Suprapubic skin (tissue), 4 donors: Measurements from ENCODE around the gene RPUSD3. TPM values are rescaled to one million over a fixed set of nuclear protein-coding genes. Genes with fewer than 3 reads are reported as not detected.
"Not testable (repeated sequence)": the region's sequence is repeated elsewhere in the genome, so short reads cannot be mapped to it uniquely, and the experiment has no call there.

Source experiments
- DNase-seq, 2 donors: peaks; one replicate each; pipeline ENCODE4 v3.0.0-alpha.2; 2019; ENCODE audit warnings: low spot score in 2 of 2
- H3K27ac ChIP-seq: fragments of 200-600 bp; sonication (generic); one replicate; pipeline ENCODE4 v1.5.1; 2019
- H3K27me3 ChIP-seq: fragments of 200-600 bp; sonication (generic); one replicate; pipeline ENCODE4 v1.5.1; 2019
- H3K36me3 ChIP-seq: fragments of 200-600 bp; sonication (generic); one replicate; pipeline ENCODE4 v1.5.1; 2019
- H3K4me1 ChIP-seq: fragments of 200-600 bp; sonication (generic); one replicate; pipeline ENCODE4 v1.5.1; 2019
- H3K4me3 ChIP-seq: fragments of 200-600 bp; sonication (generic); one replicate; pipeline ENCODE4 v1.5.1; 2019; ENCODE audit warnings: mild to moderate bottlenecking
- H3K9me3 ChIP-seq: fragments of 200-600 bp; sonication (generic); one replicate; pipeline ENCODE4 v1.5.1; 2019
- EP300 ChIP-seq: sonication (generic); formaldehyde crosslinking; IDR thresholded peaks from one replicate; pipeline ENCODE4 v1.6.1; 2017; ENCODE audit warnings: antibody characterized with exemption
- POLR2A ChIP-seq, 2 donors: fragments of 450-650 bp; IDR thresholded peaks; one replicate each; pipeline ENCODE4 v1.6.1; 2017; ENCODE audit warnings: antibody characterized with exemption in 2 of 2, mild to moderate bottlenecking in 2 of 2, moderate library complexity in 2 of 2
- POLR2AphosphoS5 ChIP-seq, 3 donors: sonication (generic); formaldehyde crosslinking; IDR thresholded peaks; one replicate each; pipeline ENCODE4 v1.6.1; 2017; ENCODE audit warnings: antibody characterized with exemption in 3 of 3
- WGBS: methylation state at CpG from one replicate; pipeline ENCODE4 v1.1.5; 2018; 5-methylcytosine and 5-hydroxymethylcytosine counted together
- total RNA-seq, 4 donors: library from RNA; depleted of rRNA; stranded (reverse); fragments of >200 nt; gene quantifications; one replicate each; pipeline ENCODE4 v1.1.0, GENCODE V29; 2016
- TF ChIP-seq, protein P1 (sequence below), 2 donors: fragments of 200-600 bp in 1 of 2; fragments of 450-650 bp in 1 of 2; sonication (generic) in 1 of 2; IDR thresholded peaks; one replicate each; pipeline ENCODE4 v1.5.1; 2016 to 2019; ENCODE audit warnings: antibody characterized with exemption in 2 of 2, mild to moderate bottlenecking in 1 of 2, moderate library complexity in 1 of 2

Gene RPUSD3
- total RNA-seq, 4 donors from 2014 or later: 34.8 to 46.5 (median 42.1) TPM

DNA sequence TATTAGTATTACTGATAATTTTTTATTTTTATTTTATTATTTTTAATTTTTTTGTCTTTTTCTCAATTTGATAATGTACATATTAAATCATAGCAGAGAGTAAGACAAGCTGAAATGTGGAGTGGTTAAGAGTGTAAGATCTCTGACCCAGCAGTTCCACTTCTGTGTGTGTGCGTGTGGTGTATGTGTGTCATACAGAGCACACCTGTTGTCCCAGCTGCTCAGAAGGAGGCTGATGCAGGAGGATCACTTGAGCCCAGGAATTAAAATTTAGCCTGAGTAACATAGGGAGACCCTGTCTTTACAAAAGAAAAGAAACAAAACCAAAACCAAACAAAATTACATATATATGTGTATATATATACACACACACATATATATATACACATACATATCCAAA, 37.6 kb upstream of the RPUSD3 start:
- no peaks in the 10 kb centered on the region for H3K27me3 ChIP-seq
- no peak overlapping the region for H3K4me3 ChIP-seq
- no peak overlapping the region for H3K27ac ChIP-seq
- H3K9me3 ChIP-seq: no peaks in the 10 kb centered on the region
- H3K4me1 ChIP-seq: peaks cover 20% of the 10 kb centered on the region
- 100% methylated on average over 1 of the region's 1 CpG for WGBS
- H3K36me3 ChIP-seq: no peaks in the 10 kb centered on the region
- DNase-seq: no peak
- TF ChIP-seq EP300 (no peak), POLR2AphosphoS5 (IDR thresholded peaks at IDR 0.05) (no peak), POLR2A (IDR thresholded peaks at IDR 0.05) (no peak)
- TF ChIP-seq, protein P1, sequence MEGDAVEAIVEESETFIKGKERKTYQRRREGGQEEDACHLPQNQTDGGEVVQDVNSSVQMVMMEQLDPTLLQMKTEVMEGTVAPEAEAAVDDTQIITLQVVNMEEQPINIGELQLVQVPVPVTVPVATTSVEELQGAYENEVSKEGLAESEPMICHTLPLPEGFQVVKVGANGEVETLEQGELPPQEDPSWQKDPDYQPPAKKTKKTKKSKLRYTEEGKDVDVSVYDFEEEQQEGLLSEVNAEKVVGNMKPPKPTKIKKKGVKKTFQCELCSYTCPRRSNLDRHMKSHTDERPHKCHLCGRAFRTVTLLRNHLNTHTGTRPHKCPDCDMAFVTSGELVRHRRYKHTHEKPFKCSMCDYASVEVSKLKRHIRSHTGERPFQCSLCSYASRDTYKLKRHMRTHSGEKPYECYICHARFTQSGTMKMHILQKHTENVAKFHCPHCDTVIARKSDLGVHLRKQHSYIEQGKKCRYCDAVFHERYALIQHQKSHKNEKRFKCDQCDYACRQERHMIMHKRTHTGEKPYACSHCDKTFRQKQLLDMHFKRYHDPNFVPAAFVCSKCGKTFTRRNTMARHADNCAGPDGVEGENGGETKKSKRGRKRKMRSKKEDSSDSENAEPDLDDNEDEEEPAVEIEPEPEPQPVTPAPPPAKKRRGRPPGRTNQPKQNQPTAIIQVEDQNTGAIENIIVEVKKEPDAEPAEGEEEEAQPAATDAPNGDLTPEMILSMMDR (IDR thresholded peaks at IDR 0.05): no peak

DNA sequence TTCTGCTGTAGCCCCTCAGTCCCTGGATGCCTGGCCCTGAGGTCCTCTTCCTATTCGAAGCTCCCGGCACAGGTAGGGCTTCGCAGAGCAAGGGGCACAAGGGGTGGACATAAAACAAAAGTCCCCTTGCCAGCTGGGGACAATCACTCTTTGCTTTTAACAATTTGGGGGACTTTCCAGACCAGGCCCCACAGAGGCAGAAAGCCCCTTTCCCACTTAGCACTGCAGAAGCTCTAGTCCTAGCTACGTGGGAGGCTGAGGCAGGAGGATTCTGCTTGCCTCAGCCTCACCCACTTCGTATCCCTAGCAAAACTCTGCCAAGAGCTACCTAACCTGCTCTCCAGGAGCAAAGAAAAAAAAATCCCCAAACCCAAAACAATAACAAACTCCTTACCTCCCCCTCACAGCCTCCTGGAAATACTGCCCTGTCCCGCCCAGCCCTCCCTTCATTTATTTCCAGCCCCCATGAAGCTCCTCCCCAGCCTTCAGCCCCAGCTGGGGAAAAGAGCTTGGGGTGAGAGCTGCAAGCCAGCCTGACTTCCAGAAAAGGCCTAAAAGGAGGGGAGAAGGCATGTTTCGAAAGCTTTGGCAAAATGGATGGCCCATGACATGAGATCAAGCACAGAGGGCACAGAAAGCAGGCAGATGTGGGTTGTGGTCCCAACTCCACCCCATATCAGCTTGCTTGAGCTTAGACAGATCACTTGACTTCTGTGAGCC, 36.2 kb upstream of the RPUSD3 start, which contains the start of gene CIDEC:
TSS of gene CIDEC (minus strand) at position 424 of the 720 bp plus-strand sequence. CDS start 1,767 bp downstream, outside the sequence.
- Histone ChIP-seq H3K4me1 (peaks cover 17% of the 10 kb centered on the region), H3K27ac (no peak within 1 kb of the TSS), H3K9me3 (no peaks in the 10 kb centered on the region), H3K27me3 (no peaks in the 10 kb centered on the region), H3K4me3 (no peak within 1 kb of the TSS), H3K36me3 (no peaks in the 10 kb centered on the region)
- DNase-seq: no peak
- TF ChIP-seq POLR2A (IDR thresholded peaks at IDR 0.05) (no peak), POLR2AphosphoS5 (IDR thresholded peaks at IDR 0.05) (no peak), EP300 (no peak)
- TF ChIP-seq, protein P1 (IDR thresholded peaks at IDR 0.05): no peak
- WGBS: 70% methylated on average over 7 of the region's 7 CpGs

DNA sequence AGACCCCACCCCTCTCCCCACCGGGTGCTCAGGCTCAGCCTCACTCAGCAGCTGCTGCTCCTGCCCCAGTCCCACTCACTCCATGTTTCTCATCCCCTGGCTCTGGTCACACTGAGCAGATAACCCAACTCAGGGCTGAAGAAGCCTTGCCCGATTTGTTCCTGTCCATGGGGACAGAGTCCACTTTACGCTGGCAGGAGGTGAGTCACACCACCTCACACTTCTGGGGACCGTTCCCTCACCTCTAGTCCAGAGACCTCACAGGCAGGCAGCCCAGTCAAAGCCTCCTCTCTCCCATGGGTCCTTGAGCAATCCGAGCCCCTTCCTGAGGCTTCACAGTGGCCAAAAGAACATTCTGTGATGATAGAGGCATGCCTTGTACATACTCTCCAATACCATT, 34.9 kb upstream of the RPUSD3 start:
- H3K4me3 ChIP-seq: no peak overlapping the region
- H3K27ac ChIP-seq: no peak overlapping the region
- TF ChIP-seq EP300: no peak
- TF ChIP-seq, protein P1 (IDR thresholded peaks at IDR 0.05): no peak
- no peak for TF ChIP-seq POLR2A (IDR thresholded peaks at IDR 0.05)
- no peak for TF ChIP-seq POLR2AphosphoS5 (IDR thresholded peaks at IDR 0.05)
- no peaks in the 10 kb centered on the region for H3K27me3 ChIP-seq
- no peaks in the 10 kb centered on the region for H3K9me3 ChIP-seq
- no peak for DNase-seq
- peaks cover 7% of the 10 kb centered on the region for H3K4me1 ChIP-seq
- H3K36me3 ChIP-seq: no peaks in the 10 kb centered on the region
- whole genome bisulfite sequencing: 84% methylated on average over 5 of the region's 5 CpGs

DNA sequence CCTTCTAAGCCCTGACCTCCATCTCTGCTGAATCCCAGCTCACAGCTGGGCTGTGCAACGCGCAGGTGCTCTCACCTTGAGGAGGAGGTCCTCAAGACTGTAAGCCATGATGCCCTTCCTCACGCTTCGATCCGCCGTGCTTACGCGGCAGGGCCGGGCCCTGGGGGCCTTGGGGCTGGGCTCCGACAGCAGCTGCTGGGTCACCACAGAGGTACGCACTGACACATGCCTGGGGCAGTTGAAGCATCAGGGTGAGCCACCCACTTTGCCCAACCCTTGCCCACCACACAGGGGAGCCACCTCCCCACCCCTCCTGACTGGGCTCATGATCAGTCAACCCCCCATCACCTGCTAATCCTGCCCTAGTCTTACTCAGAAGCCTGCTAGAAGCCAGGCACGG, 33.2 kb upstream of the RPUSD3 start:
- TF ChIP-seq EP300 (no peak), POLR2A (IDR thresholded peaks at IDR 0.05) (no peak), POLR2AphosphoS5 (IDR thresholded peaks at IDR 0.05) (no peak)
- TF ChIP-seq, protein P1 (IDR thresholded peaks at IDR 0.05): no peak
- no peak overlapping the region for H3K27ac ChIP-seq
- H3K4me1 ChIP-seq: peaks cover 5% of the 10 kb centered on the region
- no peak for DNase-seq
- no peak overlapping the region for H3K4me3 ChIP-seq
- H3K9me3 ChIP-seq: no peaks in the 10 kb centered on the region
- 74% methylated on average over 3 of the region's 12 CpGs for WGBS
- H3K36me3 ChIP-seq: no peaks in the 10 kb centered on the region
- H3K27me3 ChIP-seq: no peaks in the 10 kb centered on the region

DNA sequence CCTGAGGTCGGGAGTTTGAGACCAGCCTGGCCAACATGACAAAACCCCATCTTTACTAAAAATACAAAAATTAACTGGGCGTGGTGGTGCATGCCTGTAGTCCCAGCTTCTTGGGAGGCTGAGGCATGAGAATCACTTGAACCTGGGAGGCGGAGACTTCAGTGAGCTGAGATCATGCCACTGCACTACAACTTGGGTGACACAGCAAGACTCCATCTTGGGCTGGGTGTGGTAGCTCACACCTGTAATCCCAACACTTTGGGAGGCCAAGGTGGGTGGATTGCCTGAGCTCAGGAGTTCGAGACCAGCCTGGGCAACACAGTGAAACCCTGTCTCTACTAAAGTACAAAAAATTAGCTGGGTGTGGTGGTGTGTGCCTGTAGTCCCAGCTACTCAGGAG, 32.4 kb upstream of the RPUSD3 start:
- not testable (repeated sequence) for H3K9me3 ChIP-seq, H3K36me3 ChIP-seq, H3K27ac ChIP-seq, H3K4me3 ChIP-seq, H3K4me1 ChIP-seq, H3K27me3 ChIP-seq, DNase-seq
- WGBS: 89% methylated on average over 4 of the region's 4 CpGs
